B cell (primary cell): Measurements from ENCODE around the gene ATP6V1C2.

Experiments used
- CTCF ChIP-seq: fragments of 200-600 bp; IDR thresholded peaks from one replicate; pipeline ENCODE4 v1.8.0; 2022; ENCODE audit warnings: antibody characterized with exemption, mild to moderate bottlenecking
- EZH2 ChIP-seq: IDR thresholded peaks from 2 replicates; pipeline ENCODE4 v1.6.1; 2012; ENCODE audit warnings: borderline replicate concordance, low read depth, mild to moderate bottlenecking, moderate library complexity, low read length; ENCODE audit not compliant: insufficient read depth, poor library complexity, severe bottlenecking

- TF ChIP-seq CTCF (no peak), EZH2 (no peak)
These were observed 67.4 kb downstream of the ATP6V1C2 start for GRCh38 chr2:10788855-10789254.
